ENCODE data around the gene COMMD1.
"Not testable (repeated sequence)": the region's sequence is repeated elsewhere in the genome, so short reads cannot be mapped to it uniquely, and the experiment has no call there.

The COMMD1 gene

DNA sequence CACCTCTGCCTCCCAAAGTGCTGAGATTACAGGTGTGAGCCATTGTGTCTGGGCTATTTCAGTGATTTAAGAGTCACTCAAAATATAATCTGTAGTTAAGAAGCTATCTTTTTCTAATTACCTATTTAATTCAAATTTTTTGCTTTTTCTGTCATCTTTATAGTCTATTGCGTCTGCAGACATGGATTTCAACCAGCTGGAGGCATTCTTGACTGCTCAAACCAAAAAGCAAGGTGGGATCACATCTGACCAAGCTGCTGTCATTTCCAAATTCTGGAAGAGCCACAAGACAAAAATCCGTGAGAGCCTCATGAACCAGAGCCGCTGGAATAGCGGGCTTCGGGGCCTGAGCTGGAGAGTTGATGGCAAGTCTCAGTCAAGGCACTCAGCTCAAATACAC lies 95.1 kb downstream of the COMMD1 start:
- H3K4me1 ChIP-seq (ENCODE audit: control insufficient read depth, insufficient read depth, low read length) = no peaks in the 10 kb centered on the region
- TF ChIP-seq ZNF529 (tag by site-specific recombination; IDR thresholded peaks at IDR 0.05; ENCODE audit: insufficient replicate concordance) (no peak), ZFP3 (tag by site-specific recombination; IDR thresholded peaks at IDR 0.05; ENCODE audit: low read depth) (no peak)
- H3K9me3 ChIP-seq (ENCODE audit: control insufficient read depth, insufficient read depth, low read depth, low read length) = no peaks in the 10 kb centered on the region
- no peak overlapping the region for H3K4me3 ChIP-seq (ENCODE audit: low read depth, low read length)
- no peak overlapping the region for H3K27ac ChIP-seq (ENCODE audit: extremely low read depth, low read depth, low read length)
- no peaks in the 10 kb centered on the region; a peak in 1 of 3 replicates for H3K36me3 ChIP-seq (ENCODE audit: control insufficient read depth in 2 of 2, insufficient read depth in 1 of 2, low read length in 2 of 2)
- ChIA-PET CTCF (interaction anchor here (0.6 to 1.9 kb wide), 3 partner anchors 156 to 397 kb away, joined by 3 to 8 read pairs (median 5); no protein-coding TSS in a partner anchor), POLR2A (no interaction called here)

DNA sequence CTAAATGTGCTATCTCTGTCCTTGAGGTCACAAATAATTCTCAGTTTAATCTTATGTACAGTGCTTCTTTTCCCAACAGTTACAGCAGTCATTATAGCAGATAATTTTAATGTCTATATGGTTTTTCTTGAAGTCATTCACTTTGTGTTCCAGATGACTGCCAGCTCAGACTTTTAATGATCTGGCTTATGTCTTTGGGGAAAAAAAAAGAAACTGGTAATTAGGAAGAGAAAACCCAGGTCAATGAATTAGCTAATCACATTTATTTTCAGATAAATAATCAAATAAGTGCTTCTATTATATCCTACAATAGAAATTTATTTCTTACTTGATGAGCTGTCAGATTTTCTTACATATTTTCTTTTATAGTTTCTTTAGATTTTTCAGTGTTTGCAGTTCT lies 96.0 kb downstream of the COMMD1 start:
- Histone ChIP-seq H3K36me3 (ENCODE audit: control insufficient read depth in 2 of 2, insufficient read depth in 1 of 2, low read length in 2 of 2) (no peaks in the 10 kb centered on the region; a peak in 1 of 3 replicates), H3K27ac (ENCODE audit: extremely low read depth, low read depth, low read length) (no peak overlapping the region), H3K4me3 (ENCODE audit: low read depth, low read length) (no peak overlapping the region), H3K9me3 (ENCODE audit: control insufficient read depth, insufficient read depth, low read depth, low read length) (no peaks in the 10 kb centered on the region), H3K4me1 (ENCODE audit: control insufficient read depth, insufficient read depth, low read length) (no peaks in the 10 kb centered on the region)
- CTCF ChIA-PET = interaction anchor here (0.5 to 1.9 kb wide), 4 partner anchors 63 to 1708 kb away, joined by 3 to 8 read pairs (median 4); no protein-coding TSS in a partner anchor
- no peak for TF ChIP-seq HOXC10 (CRISPR knock-in tag; IDR thresholded peaks at IDR 0.05)
- TF ChIP-seq, protein P1, sequence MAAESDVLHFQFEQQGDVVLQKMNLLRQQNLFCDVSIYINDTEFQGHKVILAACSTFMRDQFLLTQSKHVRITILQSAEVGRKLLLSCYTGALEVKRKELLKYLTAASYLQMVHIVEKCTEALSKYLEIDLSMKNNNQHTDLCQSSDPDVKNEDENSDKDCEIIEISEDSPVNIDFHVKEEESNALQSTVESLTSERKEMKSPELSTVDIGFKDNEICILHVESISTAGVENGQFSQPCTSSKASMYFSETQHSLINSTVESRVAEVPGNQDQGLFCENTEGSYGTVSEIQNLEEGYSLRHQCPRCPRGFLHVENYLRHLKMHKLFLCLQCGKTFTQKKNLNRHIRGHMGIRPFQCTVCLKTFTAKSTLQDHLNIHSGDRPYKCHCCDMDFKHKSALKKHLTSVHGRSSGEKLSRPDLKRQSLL (tag by site-specific recombination; IDR thresholded peaks at IDR 0.05) = no peak
- TF ChIP-seq ZNF366 (tag by site-specific recombination; conservative IDR thresholded peaks at IDR 0.05) = no peak
- TF ChIP-seq, protein P2, sequence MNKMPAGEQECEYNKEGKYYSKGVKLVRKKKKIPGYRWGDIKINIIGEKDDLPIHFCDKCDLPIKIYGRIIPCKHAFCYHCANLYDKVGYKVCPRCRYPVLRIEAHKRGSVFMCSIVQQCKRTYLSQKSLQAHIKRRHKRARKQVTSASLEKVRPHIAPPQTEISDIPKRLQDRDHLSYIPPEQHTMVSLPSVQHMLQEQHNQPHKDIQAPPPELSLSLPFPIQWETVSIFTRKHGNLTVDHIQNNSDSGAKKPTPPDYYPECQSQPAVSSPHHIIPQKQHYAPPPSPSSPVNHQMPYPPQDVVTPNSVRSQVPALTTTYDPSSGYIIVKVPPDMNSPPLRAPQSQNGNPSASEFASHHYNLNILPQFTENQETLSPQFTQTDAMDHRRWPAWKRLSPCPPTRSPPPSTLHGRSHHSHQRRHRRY (tag by site-specific recombination; IDR thresholded peaks at IDR 0.05) = no peak
- TF ChIP-seq ZNF433 (tag by site-specific recombination; IDR thresholded peaks at IDR 0.05; ENCODE audit: low read depth) = no peak
- TF ChIP-seq ZFP3 (tag by site-specific recombination; IDR thresholded peaks at IDR 0.05; ENCODE audit: low read depth) = no peak
- TF ChIP-seq OSR2 (tag by site-specific recombination; IDR thresholded peaks at IDR 0.05) = no peak
- no peak for TF ChIP-seq ZSCAN30 (tag by site-specific recombination; IDR thresholded peaks at IDR 0.05)
- no peak for TF ChIP-seq GLIS2 (tag by site-specific recombination; IDR thresholded peaks at IDR 0.05)
- no peak for TF ChIP-seq ZNF350 (tag by site-specific recombination; IDR thresholded peaks at IDR 0.05)
- TF ChIP-seq, protein P3, sequence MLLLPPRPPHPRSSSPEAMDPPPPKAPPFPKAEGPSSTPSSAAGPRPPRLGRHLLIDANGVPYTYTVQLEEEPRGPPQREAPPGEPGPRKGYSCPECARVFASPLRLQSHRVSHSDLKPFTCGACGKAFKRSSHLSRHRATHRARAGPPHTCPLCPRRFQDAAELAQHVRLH (tag by site-specific recombination; IDR thresholded peaks at IDR 0.05) = no peak
- TF ChIP-seq KLF9 (tag by site-specific recombination; IDR thresholded peaks at IDR 0.05; ENCODE audit: low read depth) = no peak
- POLR2A ChIA-PET = no interaction called here

DNA sequence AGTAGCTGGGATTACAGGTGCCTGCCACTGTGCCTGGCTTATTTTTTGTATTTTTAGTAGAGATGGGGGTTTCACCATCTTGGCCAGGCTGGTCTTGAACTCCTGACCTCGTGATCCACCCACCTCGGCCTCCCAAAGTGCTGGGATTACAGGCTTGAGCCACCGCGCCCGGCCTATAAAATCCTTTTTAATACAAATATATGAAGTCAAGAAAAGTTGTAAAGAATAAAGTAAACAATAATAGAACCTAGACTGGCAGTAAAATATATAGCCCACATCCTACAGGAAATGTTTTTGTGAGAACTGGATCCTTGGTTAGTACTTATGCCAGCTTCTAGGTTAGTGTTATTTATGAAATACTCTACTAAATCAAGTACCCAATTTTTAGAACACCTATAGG lies 99.0 kb downstream of the COMMD1 start:
- CTCF ChIA-PET; H3K27ac ChIP-seq (ENCODE audit: extremely low read depth, low read depth, low read length); POLR2A ChIA-PET; H3K4me3 ChIP-seq (ENCODE audit: low read depth, low read length); H3K4me1 ChIP-seq (ENCODE audit: control insufficient read depth, insufficient read depth, low read length); H3K36me3 ChIP-seq (ENCODE audit: control insufficient read depth in 2 of 2, insufficient read depth in 1 of 2, low read length in 2 of 2); H3K9me3 ChIP-seq (ENCODE audit: control insufficient read depth, insufficient read depth, low read depth, low read length): not testable (repeated sequence)

DNA sequence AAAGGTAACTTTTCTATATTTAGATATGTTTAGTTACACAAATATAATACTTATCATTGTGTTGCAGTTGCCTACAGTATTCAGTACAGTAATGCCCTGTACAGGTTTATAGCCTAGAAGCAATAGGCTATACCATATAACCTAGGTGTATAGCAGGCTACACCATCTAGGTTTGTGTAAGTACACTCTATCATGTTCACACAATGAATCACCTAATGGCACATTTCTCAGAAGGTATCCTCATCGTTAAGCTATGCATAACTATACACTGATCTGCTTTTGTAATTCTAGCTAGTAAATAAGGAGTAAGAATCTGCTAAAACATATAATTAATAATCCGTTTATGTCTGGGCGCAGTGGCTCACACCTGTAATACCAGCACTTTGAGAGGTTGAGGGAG lies 102.1 kb downstream of the COMMD1 start:
- CTCF ChIA-PET = no interaction called here
- Histone ChIP-seq H3K9me3 (ENCODE audit: control insufficient read depth, insufficient read depth, low read depth, low read length) (no peaks in the 10 kb centered on the region), H3K4me1 (ENCODE audit: control insufficient read depth, insufficient read depth, low read length) (no peaks in the 10 kb centered on the region), H3K27ac (ENCODE audit: extremely low read depth, low read depth, low read length) (no peak overlapping the region), H3K4me3 (ENCODE audit: low read depth, low read length) (no peak overlapping the region), H3K36me3 (ENCODE audit: control insufficient read depth in 2 of 2, insufficient read depth in 1 of 2, low read length in 2 of 2) (no peaks in the 10 kb centered on the region; a peak in 1 of 3 replicates)
- POLR2A ChIA-PET = no interaction called here
- TF ChIP-seq ZNF549 (tag by site-specific recombination; IDR thresholded peaks at IDR 0.05) (no peak), PRDM1 (tag by site-specific recombination; IDR thresholded peaks at IDR 0.05) (no peak), ZNF560 (tag by site-specific recombination; IDR thresholded peaks at IDR 0.05; ENCODE audit: borderline replicate concordance) (no peak), TRIM28 (IDR thresholded peaks at IDR 0.05; ENCODE audit: borderline replicate concordance, low read length) (no peak), ZEB2 (tag by site-specific recombination; IDR thresholded peaks at IDR 0.05) (no peak), SETDB1 (IDR thresholded peaks at IDR 0.05; ENCODE audit: insufficient read length, low read length) (no peak), ZNF555 (tag by site-specific recombination; conservative IDR thresholded peaks at IDR 0.05) (no peak), ZNF600 (tag by site-specific recombination; IDR thresholded peaks at IDR 0.05) (no peak)
- TF ChIP-seq, protein P4, sequence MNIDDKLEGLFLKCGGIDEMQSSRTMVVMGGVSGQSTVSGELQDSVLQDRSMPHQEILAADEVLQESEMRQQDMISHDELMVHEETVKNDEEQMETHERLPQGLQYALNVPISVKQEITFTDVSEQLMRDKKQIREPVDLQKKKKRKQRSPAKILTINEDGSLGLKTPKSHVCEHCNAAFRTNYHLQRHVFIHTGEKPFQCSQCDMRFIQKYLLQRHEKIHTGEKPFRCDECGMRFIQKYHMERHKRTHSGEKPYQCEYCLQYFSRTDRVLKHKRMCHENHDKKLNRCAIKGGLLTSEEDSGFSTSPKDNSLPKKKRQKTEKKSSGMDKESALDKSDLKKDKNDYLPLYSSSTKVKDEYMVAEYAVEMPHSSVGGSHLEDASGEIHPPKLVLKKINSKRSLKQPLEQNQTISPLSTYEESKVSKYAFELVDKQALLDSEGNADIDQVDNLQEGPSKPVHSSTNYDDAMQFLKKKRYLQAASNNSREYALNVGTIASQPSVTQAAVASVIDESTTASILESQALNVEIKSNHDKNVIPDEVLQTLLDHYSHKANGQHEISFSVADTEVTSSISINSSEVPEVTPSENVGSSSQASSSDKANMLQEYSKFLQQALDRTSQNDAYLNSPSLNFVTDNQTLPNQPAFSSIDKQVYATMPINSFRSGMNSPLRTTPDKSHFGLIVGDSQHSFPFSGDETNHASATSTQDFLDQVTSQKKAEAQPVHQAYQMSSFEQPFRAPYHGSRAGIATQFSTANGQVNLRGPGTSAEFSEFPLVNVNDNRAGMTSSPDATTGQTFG (tag by site-specific recombination; IDR thresholded peaks at IDR 0.05; ENCODE audit: borderline replicate concordance) = no peak
- TF ChIP-seq, protein P5, sequence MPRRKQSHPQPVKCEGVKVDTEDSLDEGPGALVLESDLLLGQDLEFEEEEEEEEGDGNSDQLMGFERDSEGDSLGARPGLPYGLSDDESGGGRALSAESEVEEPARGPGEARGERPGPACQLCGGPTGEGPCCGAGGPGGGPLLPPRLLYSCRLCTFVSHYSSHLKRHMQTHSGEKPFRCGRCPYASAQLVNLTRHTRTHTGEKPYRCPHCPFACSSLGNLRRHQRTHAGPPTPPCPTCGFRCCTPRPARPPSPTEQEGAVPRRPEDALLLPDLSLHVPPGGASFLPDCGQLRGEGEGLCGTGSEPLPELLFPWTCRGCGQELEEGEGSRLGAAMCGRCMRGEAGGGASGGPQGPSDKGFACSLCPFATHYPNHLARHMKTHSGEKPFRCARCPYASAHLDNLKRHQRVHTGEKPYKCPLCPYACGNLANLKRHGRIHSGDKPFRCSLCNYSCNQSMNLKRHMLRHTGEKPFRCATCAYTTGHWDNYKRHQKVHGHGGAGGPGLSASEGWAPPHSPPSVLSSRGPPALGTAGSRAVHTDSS (tag by site-specific recombination; IDR thresholded peaks at IDR 0.05) = no peak
